DMS 273 (cell line): ENCODE measurements around the gene HOXD3.
A peak's percentile ranks its signal among the peaks of the same experiment; 100 is the strongest.

Experiments used
- DNase-seq: peaks from one replicate; lab custom pipeline; 2025; ENCODE audit not compliant: unreplicated experiment; lab: John Stamatoyannopoulos, UW

Gene HOXD3

GRCh38 chr2:176206136-176206535 lies 49.0 kb downstream of the HOXD3 start:
- no peak for DNase-seq

GRCh38 chr2:176206682-176207081 lies 49.6 kb downstream of the HOXD3 start:
- DNase-seq = peak; percentile 7

GRCh38 chr2:176211110-176211509 lies 54.0 kb downstream of the HOXD3 start:
- no peak for DNase-seq

GRCh38 chr2:176212276-176212675 lies 55.2 kb downstream of the HOXD3 start:
- no peak for DNase-seq

GRCh38 chr2:176213406-176213805 lies 56.3 kb downstream of the HOXD3 start:
- DNase-seq = no peak
